ENCODE measurements around the gene XRN2. TPM values are rescaled to one million over a fixed set of nuclear protein-coding genes. Genes with fewer than 3 reads are reported as not detected.
A peak's percentile ranks its signal among the peaks of the same experiment; 100 is the strongest.

Gene XRN2
- total RNA-seq, 1 donor from 2014 or later = 62.1 TPM

DNA sequence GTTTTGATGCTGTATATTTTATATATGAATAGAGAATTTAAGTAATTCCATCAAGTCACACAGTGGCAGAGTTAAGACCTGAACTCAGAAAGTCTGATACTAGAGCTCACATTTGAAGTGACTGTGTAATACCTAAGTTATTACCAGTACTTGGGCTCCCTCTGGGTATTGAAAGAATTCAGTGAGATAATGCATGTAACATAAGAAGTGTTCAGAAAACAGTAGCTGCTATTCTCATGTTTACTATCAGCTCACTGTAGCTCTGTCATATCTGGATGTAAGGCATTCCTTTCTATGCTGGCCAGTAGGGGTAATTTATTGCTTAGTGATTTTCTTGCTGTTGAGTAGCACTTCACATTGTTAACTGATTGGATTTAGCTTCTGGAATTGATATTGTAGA is 49.6 kb downstream of the XRN2 start:
- no peaks in the 10 kb centered on the region for H3K4me1 ChIP-seq
- no peak overlapping the region for H3K4me3 ChIP-seq
- no peak for TF ChIP-seq CTCF (IDR thresholded peaks at IDR 0.05)
- DNase-seq (no peak), ATAC-seq (no peak)
- no peak overlapping the region for H3K27ac ChIP-seq
- H3K36me3 ChIP-seq = peaks cover 69% of the 10 kb centered on the region
- H3K27me3 ChIP-seq (ENCODE audit: low read depth) = no peaks in the 10 kb centered on the region
- intact Hi-C loops (cut with DNase I) = no loop called here
- H3K9me3 ChIP-seq = no peaks in the 10 kb centered on the region

DNA sequence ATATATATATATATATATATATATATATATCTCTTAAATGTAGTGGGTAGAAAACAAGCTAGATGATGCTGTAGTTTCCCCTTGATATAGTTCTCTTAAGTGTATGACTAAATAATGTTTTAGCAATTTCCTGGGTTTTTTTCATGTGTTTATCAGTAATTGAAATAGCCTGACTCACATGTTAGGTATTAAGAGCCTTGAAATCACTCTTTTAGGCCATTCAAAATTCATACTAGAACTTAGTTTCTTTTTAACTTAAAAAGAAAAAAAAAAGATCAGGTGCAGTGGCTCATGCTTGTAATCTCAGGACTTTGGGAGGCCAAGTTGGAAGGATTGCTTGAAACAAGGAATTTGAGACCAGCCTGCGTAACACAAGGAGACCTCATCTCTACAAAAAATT is 50.1 kb downstream of the XRN2 start:
- peaks cover 69% of the 10 kb centered on the region for H3K36me3 ChIP-seq
- TF ChIP-seq CTCF (IDR thresholded peaks at IDR 0.05) = no peak
- intact Hi-C loops (cut with DNase I) = no loop called here
- no peaks in the 10 kb centered on the region for H3K27me3 ChIP-seq (ENCODE audit: low read depth)
- no peaks in the 10 kb centered on the region for H3K9me3 ChIP-seq
- ATAC-seq (no peak), DNase-seq (no peak)
- no peaks in the 10 kb centered on the region for H3K4me1 ChIP-seq
- H3K4me3 ChIP-seq = no peak overlapping the region
- no peak overlapping the region for H3K27ac ChIP-seq

DNA sequence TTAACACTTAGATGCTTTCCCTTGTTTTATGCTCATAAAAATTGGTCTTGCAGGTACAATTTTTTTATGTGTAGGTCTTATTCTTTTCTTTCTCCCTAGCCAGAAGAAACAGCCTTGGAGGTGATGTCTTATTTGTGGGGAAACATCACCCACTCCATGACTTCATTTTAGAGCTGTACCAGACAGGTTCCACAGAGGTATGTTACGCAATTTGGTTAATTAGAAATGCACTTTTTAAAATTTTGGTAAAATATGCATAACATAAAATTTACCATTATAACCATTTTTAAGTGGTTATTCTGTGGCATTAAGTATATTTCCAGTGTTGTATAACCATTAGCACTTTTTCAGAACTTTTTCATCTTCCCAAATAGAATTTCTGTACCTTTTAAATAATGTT is 52.9 kb downstream of the XRN2 start:
- intact Hi-C loops (cut with DNase I) = no loop called here
- Histone ChIP-seq H3K36me3 (peaks cover 59% of the 10 kb centered on the region), H3K27ac (no peak overlapping the region), H3K4me3 (no peak overlapping the region), H3K27me3 (ENCODE audit: low read depth) (no peaks in the 10 kb centered on the region), H3K9me3 (no peaks in the 10 kb centered on the region), H3K4me1 (peaks cover 9% of the 10 kb centered on the region)
- no peak for ATAC-seq
- DNase-seq = no peak
- TF ChIP-seq CTCF (IDR thresholded peaks at IDR 0.05) = no peak

DNA sequence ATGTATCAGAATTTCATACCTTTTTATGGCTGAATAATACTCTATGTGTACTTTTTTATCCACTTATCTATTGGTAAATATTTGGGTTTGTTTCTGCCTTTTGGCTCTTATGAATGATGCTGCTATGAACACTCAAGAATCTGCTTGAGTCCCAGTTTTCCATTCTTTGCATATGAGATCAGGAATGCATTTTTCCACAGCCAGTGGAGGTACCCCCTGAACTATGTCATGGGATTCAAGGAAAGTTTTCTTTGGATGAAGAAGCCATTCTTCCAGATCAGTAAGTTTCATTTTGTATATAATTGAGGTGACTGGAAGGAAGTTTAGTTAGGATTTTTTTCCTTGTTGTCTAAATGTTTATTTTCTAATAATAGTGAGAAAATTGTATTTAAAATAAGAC is 53.3 kb downstream of the XRN2 start:
- no peaks in the 10 kb centered on the region for H3K9me3 ChIP-seq
- H3K4me1 ChIP-seq = peaks cover 14% of the 10 kb centered on the region
- peaks cover 55% of the 10 kb centered on the region for H3K36me3 ChIP-seq
- no peak for DNase-seq
- intact Hi-C loops (cut with DNase I) = no loop called here
- no peaks in the 10 kb centered on the region for H3K27me3 ChIP-seq (ENCODE audit: low read depth)
- H3K4me3 ChIP-seq = no peak overlapping the region
- H3K27ac ChIP-seq = no peak overlapping the region
- TF ChIP-seq CTCF (IDR thresholded peaks at IDR 0.05) = no peak
- ATAC-seq = no peak

GRCh38 chr20:21357844-21358243 is 54.7 kb downstream of the XRN2 start:
- no peak for TF ChIP-seq CTCF (IDR thresholded peaks at IDR 0.05)
- H3K9me3 ChIP-seq = no peaks in the 10 kb centered on the region
- H3K36me3 ChIP-seq = peaks cover 64% of the 10 kb centered on the region
- H3K4me1 ChIP-seq = peaks cover 19% of the 10 kb centered on the region
- DNase-seq (no peak), ATAC-seq (peak; percentile 47 to 66)
- no peaks in the 10 kb centered on the region for H3K27me3 ChIP-seq (ENCODE audit: low read depth)
- intact Hi-C loops (cut with DNase I) = no loop called here
- H3K4me3 ChIP-seq = no peak overlapping the region
- H3K27ac ChIP-seq = no peak overlapping the region

DNA sequence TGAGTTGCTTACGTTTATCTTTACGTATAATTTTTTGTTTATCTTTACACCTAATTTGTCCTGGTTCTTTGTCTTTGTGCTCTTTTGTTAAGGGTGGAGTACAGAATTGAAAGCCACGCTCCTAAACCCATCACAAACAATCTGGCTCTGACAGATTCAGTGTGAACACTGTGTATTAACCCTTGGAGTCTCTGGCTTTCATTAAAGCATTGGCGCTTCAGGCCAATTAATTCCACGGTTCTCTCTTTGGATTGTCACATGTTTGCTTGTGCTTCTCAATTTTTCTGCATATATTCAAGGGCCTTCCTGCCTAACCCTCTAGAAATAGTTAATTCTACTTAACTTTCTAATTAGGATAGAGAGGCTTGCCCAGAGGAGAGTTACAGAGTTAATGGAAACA is 55.6 kb downstream of the XRN2 start:
- ATAC-seq = no peak

More for the DNA sequence above, 55.6 kb downstream of the XRN2 start:
- Histone ChIP-seq H3K36me3 (peaks cover 73% of the 10 kb centered on the region), H3K27me3 (ENCODE audit: low read depth) (no peaks in the 10 kb centered on the region), H3K27ac (no peak overlapping the region), H3K9me3 (no peaks in the 10 kb centered on the region), H3K4me3 (no peak overlapping the region), H3K4me1 (peaks cover 19% of the 10 kb centered on the region)
- DNase-seq = no peak
- intact Hi-C loops (cut with DNase I) = no loop called here
- no peak for TF ChIP-seq CTCF (IDR thresholded peaks at IDR 0.05)
